ENCODE results near the gene COPE.
"Not testable (repeated sequence)": the region's sequence is repeated elsewhere in the genome, so short reads cannot be mapped to it uniquely, and the experiment has no call there.

COPE gene

DNA sequence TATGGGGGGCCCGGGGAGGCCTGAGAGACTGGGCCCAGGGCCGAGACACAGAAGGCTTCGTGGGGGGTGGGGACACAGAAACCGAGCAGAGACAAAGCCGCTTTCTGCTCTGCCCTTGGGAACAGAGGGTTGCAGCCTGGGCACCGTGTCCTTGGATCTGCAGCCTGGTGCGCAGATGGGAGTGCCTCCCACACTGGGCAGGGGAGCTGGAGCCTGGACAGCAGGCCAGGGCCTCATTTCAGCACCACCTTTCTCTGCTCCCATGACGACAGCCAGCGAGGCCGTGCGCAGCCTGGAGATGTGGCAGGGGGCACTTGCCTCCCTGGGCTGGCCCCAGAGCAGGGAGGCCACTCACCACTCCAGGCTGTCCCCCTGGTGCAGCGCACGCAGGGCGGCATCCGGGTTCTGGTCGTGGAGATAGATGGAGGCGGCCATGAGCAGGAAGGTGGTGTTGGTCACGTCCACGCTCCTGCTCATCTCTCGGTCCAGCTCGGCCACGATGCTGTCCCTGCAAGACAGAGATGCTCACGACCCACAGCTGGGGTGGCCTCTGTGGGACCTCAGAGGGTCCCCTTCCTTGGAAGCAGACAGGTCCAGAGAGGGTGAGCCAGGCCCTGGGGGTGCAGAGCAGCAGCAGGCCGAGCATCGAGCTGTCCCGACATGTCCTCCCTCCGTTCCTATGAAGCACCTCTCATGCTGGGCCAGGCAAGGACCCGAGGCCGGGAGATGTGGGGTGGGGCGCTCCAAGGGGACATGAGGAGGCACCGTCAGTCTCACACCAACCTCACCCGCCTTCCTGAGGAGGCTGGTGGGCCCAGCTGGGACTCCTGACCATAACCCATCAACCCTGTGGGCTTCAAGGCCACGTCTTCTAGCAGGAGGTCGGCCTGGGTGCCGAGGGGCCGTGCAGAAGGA is 12.3 kb downstream of the COPE start:
- DNase-seq = no peak

DNA sequence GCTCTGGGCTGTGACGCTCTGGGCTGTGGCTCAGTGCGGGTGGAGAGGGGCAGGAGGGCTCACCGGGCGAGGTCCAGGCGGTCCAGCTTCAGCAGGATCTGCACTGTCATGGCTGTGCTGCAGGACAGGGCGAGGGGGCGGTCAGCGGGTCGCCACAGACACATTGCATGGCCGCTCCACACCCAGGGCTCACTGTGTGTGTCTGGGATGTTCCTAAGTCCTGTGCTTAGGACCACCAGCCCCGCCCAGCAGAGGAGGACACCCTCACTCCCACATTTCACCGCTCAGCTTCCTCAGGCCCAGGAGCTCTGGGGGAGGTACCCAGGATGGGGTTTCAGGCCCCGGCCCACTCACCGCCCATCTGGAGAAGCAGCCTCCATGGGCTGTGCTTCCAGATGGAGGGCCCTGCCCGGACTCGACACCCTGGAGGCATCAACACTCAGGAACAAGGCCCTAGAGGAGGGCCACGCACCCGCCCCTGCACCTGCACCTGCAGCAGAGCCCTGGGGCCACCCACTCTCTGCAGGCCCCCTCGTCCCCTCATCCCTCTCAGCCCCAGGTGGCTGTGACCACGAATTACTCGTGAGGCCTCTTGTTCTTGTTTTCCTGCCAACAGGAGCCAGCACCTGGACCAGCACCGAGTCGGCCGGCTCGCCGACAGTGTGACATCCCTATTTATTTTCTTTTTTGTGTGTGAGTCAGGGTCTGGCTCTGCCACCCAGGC is 13.5 kb downstream of the COPE start:
- DNase-seq = no peak

DNA sequence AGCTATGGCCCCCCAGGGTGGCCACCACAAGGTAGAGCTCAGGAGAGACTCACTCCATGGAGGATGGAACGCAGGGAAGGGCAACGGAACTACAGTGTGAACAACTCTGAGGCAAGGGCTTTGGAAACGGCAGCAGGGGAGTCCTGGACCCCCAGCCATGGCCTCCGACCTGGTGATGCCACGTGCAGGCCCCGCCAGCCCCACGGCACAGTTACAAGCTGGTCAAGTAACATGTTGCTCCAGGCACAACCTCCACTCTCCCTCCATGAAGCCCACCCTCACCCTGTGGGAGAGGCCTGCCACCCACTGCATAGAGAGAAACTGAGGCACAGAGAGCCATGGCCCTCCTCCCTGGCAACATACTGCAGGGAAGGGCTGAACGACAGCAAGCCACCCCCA is 14.1 kb downstream of the COPE start:
- DNase-seq = no peak

DNA sequence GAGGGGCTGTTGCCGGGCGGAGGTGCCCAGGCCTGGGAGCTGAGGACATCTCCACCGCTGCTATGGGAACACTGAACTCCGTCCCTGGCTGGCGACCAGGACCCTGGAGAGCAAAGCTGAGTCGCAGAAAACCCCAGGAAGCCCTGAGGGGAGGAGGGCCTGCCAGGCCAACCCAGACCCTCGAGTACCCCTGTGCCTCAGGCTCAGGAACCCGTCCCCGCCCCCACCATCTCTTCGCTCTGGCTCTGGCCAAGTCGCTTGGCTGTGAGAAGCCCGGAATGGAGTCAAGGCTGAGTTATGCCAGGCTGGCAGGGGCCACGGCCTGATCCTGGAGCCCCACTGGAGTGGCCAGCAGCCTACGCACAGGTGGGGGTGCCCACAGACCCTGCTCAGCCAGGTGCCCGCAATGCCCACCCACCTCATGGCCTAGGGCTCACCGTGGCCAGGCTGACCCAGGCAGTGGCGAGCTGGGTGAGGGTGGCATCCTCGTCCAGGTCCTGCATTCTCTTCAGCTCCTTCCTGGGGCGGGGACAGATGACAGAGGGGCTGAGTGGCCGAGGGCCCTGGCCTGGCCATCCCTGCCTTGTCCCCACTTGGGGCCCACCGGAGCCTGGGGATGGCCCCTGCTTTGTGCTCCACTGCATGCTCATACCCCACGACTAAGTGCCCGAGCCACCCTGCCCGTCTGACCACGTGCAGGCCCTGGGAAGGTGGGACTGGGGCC is 14.7 kb downstream of the COPE start:
- DNase-seq = no peak

DNA sequence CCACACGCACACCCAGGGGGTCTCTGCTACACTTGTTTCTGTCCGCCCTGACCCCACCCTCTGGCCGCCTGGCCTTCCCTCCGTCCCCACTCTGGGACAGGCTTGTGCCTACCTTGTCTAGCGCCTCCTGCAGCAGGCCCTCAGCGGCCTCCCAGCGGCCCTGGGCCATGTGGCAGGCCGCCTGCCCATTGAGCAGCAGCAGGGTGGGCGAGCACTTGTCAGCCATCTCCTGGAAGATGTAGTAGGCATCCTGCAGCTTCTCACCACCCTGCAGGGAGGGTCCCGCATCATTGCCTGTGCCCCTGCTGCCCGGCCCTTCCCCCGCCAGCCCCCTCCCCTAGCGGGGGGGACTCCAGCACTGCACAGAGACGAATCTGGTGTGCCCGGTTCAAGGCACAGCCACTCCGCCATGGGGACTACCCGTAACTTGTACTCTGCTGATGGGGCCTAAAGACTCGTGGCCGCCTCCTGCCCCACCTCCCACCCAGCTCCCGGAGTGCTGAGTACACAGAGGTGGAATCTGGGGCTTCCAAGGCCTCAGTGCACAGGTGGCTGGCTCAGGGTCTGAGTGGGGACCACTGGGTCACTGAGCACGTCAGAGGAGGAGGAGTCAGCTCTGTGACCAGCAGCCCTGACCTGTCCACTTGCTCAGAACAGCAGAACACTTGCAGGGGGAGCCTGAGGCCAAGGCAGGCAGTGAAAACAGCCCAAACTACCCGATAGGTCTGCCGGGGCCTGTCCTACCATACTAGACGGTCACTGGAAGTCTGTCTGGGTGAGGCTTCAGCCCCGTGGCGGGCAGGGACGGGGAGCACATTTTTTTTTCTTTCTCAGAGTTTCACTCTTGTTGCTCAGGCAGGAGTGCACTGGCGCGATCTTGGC is 15.8 kb downstream of the COPE start:
- DNase-seq = no peak

DNA sequence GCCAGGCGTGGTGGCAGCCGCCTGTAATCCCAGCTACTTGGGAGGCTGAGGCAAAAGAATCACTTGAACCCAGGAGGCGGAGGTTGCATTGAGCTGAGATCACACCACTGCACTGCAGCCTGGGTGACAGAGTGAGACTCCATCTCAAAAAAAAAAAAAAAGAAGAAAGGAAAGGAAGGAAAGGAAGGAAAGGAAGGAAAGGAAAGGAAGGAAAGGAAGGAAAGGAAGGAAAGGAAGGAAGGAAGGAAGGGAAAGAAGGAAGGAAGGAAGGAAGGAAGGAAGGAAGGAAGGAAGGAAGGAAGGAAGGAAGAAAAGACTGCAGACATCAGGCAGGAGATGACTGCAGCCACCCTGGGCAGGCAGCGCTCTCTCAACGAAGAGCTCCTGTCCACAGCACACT is 16.7 kb downstream of the COPE start:
- DNase-seq = not testable (repeated sequence)

DNA sequence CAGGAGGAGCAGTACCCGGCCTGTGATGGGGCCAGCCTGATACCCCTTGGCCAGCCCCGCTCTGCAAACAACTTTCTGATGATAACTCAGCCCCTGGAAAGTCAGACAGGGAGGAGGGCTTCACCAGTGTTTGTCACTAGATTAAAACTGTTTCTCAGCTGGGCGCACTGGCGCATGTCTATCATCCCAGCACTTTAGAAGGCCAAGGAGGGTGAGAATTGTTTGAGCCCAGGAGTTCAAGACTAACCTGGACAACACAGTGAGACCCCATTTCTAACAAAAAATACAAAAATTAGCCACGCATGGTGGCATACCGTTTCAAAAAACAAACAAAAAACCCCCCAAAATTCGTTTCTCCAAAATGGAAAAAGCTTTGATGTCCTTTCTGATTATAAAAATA is 17.7 kb downstream of the COPE start:
- no peak for DNase-seq

DNA sequence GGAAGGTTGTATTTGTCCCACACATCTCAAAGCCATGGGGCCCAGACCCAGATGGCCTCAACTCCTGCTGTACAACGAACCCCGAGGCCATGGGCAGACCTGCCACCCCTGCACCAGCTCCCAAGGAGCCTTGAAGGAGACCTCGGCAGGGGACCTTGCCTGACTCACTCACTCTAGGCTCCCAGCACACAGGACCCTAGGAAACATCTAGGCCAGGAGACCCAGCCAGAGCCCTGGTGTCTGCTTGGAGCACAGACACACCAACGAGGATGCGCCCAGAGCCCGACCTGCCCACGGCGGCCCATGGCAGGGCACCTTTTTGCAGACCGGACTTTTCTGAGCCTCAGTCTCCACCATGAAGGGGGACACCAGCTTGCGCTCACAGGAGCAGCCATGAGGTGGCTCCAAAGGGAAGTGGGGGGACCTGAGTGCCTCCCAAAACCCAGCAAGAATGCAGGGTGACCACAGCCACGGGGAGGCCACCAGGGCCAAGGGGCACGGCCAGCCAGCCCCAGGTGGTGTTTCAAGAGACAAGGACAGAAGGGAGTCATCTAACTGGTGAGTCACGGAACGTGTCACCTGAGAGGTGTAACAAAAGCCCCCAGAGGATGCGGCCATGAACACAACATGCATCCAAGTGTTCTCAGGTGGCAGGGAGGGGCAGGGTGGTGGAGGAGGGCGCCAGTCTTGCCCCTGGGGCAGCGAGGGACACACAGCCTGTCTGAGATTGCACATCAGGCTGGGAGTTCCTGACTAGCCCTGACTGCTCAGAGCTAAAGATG is 18.3 kb downstream of the COPE start:
- no peak for DNase-seq

DNA sequence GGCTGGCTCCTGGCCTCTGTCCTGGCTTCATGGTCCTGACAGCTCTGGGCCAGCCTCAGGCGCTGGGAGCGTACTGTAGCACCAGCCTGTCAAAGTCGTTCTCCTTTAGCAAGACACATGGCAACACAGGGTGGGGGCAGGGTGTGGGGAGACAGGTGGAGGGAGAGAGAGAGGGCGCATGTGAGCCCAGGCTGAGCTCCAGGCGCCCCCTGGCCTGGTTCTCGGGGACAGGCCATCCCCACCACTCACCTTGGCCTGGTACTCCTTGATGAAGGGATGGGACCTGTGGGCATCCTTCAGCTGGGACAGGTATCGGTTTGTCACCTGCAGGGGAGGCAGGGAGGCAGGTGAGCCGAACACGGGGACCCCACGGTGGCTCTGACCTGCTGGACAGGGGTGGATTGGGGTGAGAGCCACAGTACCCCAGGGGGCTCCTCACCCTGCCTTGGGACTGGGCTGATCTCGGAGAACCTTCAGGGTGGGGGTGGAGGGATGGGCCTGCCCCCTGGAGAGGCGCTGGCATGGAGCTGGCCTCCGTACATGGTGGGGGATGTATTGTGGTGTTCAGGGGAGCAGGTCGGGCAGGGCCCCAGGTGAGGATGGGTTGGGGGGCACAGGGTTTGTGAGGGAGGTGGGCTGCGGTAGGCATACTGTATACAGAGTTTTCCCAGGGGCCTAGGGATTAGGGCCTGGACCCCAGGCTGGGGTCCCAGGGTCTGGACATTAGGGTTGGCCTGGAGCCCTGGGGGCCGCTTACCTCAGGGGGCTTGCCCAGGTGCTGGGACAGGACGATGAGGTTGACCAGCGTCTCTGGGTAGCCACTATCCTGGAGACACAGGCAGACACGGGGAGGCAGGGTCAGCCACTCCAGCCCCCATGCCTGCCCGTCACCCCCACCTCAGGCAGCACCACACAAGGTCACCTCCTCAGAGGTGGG is 19.3 kb downstream of the COPE start:
- no peak for DNase-seq

DNA sequence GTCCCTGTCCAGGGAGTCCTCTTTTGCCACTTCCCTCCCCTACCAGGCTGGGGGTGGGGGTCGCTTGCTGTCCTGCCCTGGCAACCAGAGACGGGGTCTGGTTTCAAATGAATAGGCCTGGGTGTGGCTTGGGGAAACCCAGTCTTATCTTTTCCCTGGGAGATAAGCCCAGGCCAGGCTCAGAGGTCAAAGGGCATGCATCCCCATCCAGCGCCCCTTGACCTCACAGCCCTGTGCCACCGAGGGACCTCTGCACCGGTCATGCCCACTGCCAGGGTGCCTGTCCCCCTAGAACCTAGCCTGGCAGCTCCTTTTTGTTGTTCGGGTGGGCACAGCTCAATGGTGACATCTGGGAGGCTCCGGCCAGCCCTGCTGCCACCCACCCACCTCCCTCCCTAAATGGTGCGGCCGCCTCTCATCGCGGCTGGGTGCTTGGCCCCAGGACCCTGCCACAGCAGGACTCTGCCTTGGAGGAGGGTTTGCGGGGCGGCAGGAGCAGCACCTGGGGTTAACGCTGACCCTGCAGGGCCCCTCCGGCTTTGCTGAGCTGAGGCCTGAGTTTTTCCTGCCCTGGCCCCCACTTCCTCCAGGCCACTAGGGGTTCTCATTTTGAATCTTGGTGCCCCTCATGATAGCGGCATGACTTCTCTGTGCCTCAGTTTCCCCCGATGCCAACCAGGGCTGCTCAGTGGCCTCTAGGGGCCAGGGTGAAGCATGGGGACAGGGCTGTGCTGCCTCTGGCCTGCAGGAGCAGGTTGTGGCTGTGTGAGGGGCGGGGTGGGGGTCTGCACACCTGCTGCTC is 20.4 kb downstream of the COPE start:
- DNase-seq = no peak

DNA sequence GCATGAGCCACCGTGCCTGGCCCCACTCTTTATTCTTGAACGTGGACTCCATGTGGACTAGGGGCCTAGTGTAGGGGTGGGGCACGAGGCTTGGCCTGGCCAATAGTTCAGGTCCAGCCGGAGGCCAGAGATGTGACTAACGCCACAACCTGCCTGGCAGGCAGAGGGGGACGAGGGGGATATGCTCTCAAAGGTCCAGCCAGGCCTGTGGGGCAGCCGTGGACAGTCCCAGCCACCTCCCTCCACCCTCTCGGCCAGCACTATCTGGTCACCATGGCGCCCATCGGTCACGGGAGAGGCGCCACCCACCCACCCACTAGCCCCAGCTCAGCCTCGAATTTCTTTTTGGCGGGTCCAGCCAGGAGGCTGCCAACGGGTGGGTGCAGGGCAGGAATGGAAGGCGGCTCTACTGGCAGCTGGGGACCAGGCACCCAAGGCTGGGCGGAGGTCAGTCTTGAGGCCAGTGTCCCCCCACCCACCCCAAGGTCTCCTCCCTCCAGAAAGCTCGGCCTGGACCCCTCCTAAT is 21.0 kb downstream of the COPE start:
- DNase-seq = no peak

DNA sequence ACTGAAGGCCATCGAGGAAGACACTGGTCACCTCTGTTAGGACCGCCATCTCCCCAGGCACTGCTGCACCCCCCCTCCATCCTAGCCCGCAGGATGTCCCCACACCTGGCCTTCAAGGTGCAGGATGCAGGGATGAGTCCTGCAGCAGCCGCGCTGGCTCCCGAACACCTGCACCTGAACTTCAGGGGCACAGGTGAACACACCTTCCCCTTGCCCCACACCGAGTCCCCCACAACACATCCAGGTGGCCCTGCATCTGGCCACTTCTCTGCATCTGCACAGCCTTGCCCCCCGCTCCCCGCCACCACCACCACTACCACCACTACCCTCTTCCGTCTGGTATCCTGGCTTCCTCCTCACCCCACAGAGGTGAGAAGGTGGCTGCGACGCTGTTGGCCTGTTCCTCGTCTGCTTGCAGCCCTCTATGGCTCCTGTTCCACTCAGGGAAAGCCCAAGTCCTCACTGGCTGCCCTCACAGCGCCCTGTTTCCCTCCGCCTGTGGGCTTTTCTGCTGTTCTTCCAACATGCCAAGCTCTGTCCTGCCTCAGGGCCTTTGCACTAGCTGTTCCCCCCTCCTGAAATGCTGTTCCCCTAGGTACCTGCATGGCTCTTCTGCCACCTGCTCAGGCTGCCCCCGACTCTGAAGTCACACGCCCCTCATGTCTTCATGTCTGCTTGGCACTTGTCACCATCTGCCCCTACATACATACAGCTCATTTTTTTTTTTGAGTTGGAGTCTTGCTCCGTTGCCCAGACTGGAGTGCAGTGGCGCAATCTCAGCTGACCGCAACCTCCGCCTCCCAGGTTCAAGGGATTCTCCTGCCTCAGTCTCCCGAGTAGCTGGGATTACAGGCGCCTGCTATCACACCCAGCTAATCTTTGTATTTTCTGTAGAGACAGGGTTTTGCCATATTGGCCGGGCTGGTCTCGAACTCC is 21.8 kb downstream of the COPE start:
- DNase-seq = no peak

DNA sequence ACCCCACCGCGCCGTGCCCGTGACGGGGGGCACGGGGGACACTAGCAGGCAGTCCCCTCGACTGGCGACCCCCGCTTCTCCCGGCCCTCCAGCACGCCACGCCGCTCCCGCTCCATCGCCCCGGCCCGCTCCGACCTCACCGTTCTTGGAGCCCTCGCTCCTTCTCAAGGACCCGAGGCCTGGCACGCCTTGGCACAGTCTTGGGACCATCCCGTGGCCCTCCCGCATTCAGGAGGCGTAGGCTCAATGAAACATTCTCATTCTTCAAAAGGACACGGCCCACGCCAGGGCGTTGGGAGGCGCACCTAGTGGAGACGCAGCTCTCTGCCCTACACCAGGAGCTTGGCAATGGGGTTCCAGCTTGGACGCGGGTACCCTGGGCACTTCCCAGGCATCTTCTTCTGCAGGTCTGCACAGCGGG is 22.8 kb downstream of the COPE start:
- DNase-seq = no peak

DNA sequence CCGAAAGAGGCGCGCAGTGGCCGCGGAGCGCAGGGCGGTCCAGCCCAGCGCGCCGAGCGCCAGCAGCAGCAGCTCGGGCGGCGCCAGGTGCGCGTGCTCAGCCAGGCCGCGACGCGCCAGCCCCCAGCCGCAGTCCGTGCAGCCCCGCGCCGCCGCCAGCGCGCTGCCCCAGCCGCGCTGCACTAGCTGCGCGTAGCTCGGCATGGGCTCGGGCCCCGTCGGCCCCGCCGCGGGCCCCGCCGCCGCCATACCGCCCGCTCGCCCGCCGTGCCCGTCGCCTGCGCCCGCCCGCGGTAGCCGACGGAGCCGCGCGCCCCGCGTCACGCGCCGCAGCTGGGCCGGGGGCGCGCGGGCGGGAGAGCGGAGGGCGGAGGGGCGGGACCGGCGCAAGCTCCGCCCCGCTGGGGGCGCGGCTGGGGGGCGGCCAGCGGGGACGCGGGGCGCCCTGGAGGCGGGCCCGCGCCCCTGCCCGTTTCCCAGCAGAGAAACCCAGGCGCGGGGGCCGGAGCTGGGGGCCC is 23.3 kb downstream of the COPE start, which contains the start of gene CERS1:
TSS of gene CERS1 (minus strand) at position 335 of the 518 bp plus-strand sequence. CDS start at position 249, 86 bp downstream.
- no peak for DNase-seq

DNA sequence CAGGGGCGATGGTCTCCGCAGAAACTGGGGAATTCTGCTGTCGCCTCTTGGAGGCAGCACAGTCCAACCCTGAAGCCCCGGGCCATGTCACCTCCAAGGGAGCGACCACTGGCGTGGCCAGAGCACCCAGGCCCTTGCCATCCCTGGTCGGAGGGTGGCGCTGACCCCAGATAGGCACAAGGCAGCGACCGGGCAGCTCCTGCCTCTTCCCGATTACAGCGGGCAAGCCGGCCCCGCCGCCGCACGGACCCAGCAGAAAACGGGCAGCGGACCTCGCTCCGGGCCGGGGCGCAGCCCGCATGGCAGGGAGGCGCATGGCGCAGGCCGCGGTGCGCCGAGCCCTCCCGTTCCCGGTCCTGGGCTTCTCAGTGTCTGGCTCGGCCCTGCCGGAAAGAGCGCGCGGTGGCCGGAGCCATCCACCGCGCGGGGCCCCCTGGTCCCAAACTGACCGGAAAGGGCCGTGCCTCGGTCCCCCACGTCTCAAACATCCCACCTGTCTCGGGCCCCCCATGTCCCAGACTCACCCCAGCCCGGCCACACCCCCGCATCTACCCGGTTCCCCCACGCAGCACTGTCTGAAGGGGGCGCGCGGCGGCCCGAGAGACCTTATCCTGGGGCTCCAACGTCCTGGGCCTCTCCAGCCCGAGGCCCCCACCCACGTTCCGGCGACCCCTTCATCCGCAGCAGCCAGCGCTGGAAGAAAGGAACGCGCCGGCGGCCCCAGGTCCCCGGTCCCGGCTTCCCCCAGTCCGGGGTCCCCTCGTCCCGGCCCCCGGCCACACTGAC is 24.0 kb downstream of the COPE start:
- no peak for DNase-seq

DNA sequence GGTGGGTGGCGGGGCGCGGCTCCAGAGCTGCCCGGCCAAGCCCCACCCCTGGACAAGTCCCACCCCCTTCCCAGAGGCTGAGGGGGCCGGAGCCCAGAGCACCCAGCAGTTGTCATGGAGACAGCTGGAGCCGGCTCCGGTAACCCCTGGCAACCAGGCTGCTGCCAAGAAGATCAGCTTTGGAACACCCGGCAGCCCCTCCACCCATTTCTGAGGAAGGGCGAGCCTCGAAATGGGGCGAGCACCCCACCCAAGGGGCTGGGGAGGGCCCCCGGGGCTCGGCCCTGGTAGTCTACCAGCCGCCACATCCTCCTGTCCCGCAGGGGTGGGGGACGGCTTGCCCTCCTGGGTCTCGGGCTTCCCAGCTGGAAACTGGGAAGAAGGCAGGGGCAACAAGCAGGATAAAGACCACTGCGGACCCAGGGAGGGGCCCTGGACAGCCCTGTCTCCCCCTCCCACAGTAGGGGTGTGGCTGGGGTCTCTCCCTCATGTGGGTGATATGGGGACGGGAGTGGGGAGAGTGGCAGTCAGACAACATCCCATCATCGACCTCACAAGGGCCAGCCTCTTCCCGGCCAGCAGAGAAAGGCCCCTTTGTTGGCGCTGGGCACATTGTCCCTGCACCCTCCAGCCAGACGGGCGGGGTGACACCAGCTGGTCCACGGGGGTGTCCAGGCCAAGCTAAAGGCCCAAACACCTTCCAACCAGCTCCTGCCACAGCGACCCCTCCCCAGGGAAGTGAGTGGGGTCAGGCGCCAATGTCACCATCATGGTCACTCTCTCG is 24.7 kb downstream of the COPE start:
- DNase-seq = no peak

Measured in NCI-H2029 (cell line).